ENCODE results near the gene SLC46A1.

SLC46A1 gene

DNA sequence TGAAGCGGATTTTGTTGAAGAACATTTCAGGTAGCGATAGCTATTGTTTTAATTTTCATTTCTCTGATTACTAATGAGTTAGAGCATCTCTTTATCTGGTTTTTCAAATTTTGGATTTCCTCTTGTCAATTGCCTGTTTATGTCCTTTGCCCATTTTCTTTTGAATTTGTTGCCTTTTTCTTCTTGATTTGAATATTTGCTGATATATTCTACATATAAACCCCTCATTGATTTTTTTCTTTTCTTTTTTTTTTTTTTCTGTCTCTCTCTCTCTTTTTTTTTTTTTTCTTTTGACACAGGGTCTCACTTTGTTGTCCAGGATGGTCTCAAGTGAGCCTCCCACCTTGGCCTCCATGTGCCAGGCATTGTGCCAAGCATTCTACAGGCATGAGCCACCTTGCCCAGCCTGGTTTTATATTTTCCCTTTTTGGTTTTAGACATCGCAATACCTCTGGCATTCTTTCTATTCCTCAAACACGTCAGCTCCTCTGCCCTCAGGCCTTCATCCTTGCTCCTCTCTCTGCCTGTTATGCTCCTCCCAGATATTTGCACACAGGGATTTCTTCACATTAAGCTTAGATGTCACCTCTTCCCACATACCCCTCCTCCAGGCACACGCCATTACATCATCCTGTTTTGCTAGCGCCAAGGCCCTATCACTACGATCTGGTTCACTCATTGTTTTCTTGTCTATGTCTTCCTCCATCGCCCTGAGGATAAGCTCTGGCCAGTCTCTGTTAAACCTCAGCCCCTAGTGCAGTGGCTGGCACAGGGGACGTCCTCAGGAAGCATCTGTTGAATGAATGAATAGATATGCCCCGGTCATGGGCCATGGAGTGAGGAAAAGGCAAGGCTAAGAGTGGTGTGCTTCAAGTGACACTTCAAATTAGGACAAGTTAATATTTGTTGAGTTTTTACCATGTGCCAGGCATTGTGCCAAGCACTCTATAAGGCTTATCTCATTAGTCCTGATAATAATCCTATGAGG lies 25.9 kb downstream of the SLC46A1 start:
- ATAC-seq: no peak

DNA sequence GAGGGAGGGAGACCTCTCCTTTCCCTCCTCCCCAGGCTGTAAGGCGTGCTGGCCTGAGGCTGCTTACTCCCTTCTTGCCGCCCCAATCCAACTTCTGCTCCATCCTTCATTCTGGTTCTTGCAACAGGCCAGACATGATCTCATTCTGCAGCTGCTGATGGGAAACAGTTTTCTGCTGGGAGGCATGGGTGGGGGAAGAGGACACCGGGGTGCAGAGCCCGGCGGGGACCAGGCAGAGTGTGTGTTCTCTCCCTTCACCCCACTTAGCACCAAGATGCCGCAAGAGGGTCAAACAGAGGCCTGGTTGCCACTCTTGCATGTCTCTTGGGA lies 33.1 kb downstream of the SLC46A1 start:
- ATAC-seq: no peak

DNA sequence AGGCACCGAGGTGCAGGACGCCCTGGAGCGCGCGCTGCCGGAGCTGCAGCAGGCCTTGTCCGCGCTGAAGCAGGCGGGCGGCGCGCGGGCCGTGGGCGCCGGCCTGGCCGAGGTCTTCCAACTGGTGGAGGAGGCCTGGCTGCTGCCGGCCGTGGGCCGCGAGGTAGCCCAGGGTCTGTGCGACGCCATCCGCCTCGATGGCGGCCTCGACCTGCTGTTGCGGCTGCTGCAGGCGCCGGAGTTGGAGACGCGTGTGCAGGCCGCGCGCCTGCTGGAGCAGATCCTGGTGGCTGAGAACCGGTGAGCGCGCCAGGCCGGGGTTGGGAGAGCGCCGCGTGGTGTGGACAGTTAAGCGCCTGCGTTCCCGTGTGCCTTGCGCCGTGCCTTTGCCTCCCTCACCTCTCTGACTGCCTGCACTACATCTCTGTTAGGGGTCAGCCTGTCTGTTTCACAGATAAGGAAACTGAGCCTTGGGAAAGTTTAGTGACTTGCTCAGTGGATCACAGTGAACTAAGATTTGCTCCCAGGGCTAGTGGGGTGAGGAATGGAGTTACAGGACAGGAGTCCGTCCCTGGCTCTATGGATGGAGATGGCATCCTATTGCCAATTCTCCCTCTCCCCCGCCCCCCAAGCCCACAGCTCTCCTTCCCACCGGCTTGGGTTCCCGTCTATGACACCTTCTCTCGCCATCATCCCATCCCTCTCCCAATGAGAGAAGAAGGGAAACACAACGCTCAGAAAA lies 33.6 kb downstream of the SLC46A1 start:
- ATAC-seq: peak in 1 of 2 donors; percentile 2

DNA sequence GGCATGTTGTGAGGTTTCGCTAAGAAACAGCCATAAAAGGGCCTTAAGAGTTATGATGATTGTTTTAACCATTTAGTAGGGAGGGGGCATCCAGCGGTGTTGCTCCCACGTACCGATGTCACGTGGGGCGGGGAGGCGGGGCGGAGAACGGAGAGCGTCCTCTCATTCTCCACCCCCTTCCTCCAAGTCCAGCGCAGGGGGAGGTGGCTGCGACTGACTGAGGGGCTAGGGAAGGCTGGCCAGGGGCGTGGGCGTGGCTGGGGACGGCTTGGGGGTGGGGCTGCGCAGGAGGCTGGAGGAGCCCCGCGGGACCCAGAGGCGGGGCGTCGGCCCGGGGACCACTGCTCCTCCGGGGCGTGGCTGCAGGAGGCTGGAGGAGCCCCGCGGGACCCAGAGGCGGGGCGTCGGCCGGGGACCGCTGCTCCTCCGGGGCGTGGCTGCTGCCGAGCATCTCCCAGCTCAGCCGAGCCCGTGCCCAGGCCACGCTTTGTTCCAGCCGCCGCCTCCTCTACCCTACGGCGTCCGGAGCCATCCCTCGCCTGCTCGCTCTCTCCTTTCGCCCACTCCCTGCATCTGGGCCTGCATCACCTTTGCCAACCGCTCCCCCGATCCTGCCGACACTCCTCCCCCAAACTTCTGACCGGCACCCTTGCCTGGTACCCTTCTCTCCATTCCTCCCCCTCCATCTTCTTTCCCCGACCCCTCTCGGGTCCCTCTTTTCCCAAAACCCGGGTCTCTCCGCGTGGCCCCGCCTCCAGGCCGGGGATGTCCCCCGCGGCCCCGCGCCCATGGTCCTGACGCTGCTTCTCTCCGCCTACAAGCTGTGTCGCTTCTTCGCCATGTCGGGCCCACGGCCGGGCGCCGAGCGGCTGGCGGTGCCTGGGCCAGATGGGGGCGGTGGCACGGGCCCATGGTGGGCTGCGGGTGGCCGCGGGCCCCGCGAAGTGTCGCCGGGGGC lies 34.5 kb downstream of the SLC46A1 start, which contains the start of gene SARM1:
SARM1 (plus strand) TSS at position 450 of the 958 bp plus-strand sequence; CDS start at position 789, 339 bp downstream.
- ATAC-seq: peak; percentile 90 to 92

DNA sequence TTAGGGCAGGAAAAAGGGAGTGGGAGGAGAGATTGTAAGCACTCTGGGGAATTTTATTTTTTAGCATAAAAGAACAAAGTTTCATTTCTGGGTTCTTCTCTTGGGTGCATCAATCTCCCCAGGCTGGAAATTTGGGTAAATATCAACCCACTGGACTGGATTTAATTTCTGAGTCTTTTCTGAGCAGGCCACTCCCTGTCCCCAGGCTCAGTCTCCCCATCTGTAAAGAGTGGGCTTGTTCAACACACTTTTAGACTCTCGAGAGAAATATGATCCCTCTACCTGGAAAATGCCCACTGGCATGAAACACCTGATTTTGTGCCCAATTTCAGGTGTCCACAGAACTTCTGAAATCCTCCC lies 35.3 kb downstream of the SLC46A1 start:
- ATAC-seq: no peak

DNA sequence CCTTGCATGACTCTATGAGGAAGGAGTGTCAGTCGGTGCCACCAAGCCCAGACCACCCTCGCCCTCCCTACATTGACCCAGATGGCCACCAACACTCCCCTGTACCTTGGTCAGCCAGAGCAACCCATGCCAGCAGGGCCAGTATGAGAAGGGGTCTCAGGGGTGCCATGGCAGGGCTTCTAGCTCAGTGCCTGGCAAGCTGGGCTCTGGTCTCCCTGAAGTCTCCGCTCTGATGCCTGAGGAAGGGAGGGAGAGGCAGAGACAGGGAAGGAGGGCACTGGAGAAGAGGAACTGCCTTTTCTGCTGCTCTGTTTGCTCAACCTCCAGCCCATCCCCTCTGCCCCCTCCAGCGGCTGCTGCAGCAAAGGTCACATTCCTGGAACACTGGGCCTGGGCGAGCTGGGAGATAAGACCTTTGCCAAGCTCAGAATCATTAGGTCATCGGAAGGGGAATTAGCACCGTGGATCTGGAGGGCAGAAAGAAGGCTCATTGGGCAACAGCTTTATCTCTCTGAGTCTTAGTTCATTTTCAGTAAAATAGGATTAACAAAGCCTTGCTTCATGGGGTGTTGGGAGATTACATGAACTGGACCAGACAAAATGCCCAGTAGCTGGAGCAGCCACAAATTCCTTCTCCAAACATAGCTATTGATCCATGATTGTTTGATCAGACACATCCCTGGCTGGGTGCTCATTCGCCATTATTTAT lies 35.8 kb downstream of the SLC46A1 start, which contains the start of gene VTN:
VTN (minus strand) TSS at position 273 of the 709 bp plus-strand sequence; CDS start at position 169, 104 bp downstream.
- ATAC-seq: no peak

DNA sequence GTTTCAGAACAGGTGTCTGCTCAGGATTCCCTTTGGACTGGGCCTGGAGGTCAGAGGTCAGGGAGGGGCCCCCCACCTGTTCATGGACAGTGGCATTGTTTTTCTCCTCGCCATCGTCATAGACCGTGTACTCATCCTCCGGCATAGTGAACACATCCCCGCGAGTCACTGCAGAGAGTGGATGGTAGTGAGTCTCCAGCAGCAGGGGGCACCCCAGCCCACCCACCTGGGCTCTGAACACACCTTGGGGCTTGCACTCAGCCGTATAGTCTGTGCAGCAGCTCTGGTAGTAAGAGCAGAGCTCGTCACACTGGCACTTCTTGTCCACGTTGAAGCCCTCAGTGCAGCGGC lies 36.4 kb downstream of the SLC46A1 start:
- no peak for ATAC-seq

DNA sequence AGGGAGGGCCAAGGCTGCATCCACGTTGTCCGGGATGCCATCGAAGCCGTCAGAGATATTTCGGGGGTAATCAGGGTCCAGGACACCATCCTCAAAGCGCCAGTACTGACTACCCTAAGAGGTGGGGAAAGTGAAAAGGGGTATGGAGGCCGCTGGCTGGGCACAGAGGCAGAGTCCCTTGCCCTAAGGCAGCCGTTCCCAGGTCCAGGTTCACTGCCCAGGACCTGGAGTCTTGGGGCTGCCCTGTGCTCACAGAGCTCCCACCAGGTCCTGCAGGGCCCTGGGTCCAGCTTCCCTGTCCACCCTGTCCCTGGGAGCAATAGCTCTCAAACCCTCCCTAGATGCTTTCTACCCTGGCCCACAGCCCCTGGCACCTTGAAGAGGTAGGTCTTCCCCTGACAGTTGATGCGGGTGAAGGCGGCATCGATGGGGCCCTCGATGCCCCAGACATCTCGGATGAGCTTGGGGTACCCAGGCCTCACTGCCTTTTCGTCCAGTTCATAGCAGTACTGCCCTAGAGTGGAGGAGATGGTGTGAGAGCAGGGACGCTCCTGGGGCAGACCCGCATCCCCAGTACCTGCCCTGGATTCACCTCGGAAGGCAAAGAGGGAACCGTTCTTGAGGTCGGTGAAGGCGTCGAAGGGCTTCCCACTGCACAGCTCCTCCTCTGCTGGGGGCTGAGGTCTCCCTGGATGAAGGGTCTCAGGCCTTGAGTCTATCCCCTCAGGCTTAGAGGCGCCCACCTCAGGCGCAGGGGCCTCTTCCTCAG lies 36.9 kb downstream of the SLC46A1 start:
- ATAC-seq: no peak

DNA sequence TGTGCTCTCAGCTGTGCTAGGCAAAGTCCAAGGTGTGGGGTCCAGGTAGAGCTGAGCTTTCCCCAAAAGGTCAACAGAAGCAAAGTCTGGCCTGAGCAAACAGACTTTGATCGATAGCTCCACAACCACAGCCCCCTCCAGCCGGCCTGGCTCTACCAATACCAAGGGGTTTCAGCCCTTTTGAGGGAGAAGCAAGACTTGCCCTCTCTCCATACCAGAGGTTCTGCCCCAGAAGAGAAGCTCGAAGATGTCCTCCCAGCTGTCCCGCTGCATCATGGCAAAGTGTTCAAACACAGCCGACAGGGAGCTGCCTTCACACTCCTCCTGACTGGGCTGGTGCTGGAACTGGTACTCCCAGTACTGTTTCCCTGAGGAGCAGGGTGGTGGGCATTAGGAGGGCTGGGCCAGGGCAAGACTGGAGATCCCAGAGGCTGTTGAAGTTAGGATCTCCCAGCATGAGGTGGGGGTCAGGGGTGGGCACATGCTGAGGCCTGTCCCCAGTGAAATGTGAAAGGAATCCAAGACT lies 37.6 kb downstream of the SLC46A1 start:
- no peak for ATAC-seq

DNA sequence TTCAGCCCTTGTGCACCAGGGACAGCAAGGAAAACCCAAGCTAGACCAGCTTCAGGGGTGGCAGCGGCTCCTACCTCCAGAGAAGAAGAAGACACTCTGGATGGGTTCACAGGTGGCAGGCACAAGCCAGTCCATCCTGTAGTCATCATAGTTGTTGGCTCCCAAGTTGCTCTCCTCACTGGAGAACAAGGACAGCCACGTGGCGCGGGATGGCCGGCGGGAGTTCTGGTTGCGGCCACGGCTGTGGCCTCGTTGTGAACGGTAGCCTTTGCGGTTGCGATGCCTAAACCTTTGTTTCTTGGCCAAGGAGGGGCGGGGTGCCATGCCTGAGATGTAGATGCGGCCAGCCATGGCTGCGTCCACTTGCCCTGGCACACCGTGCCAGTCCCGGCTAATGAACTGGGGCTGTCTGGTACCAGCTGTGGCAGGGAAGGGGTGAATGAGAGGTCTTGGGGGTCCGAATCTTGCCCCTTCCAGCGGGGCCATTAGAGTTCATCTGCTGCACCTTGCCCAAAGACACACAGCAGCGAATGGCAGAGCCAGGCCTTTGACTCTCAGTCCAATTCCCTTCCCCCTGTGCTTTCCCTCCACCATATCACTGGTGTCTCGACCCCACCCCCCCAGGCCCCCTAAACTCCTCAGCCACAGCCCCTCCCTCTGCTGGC lies 38.2 kb downstream of the SLC46A1 start:
- ATAC-seq: no peak

DNA sequence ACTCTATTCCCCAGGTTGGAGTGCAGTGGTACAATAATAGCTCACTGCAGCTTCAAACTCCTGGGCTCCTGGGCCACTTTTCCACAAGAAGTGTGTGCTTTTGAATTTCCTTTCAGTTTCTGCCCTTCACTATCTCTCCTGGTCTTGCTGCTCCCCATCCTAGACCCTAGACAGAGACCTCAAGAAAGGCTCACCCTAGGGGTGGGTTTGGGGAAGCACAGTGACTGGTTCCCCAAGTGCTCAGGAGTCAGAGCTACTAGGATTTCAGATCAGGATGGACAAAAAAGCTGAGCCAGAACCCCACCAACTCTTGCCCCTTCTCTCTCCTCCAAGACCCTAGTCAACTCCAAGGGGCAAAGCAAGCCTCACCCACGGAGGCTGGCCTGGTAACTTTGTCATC lies 39.4 kb downstream of the SLC46A1 start:
- ATAC-seq: no peak

DNA sequence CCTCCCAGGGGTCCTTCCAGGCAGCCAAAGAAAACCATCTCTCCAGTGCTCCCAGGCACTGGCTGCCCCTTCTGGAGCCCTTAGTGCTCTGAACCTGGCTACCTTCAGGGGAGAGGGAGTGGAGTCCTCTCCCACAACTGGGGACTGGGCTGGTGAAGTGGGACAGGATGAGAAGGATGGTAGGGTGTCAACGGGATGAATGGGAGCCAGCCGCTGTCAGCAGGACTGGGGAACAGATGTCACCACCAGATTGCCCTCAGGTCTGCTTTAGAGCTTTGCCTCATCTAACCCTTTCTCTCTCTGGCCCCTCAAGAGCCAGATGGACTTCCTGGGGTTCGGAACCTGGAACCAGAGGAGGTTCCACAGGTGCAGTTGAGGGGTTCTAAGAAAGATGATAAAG lies 40.5 kb downstream of the SLC46A1 start:
- no peak for ATAC-seq

DNA sequence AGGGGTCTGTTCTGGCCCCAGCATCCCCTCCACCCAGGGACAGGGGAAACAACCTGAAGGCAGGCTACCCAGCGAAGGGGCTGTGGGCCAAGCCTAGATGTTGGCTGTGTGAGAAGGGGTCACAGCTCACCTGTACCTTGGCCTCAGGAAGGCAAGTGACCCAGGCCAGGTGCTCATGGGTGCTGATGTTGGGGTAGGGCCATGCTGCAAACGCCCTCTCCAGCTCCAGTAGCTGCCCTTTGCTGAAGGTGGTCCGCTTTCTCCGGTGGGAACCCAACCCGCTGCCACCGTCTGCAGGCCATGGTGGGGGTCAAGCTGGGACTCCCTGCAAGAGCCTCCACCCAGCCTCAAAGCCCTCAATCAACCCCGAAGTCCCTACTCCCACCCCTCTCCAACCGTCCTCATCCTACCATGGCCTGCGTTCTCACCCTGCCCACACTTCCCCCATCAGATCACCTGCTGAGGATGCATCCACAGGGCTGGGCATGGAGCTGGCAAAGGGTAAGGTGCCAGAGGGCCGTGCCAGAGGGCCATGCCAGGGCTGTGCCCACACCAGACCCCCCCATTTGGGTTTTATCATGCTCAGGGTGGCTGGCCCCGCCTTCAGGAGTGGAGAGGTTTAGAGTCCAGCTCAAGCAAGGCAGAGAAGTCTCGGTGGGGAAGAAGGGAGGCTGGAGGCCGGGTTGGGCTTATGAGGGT lies 41.2 kb downstream of the SLC46A1 start, which contains the start of gene SEBOX:
SEBOX (minus strand) TSS at position 535 of the 699 bp plus-strand sequence; CDS start at position 487, 48 bp downstream.
- ATAC-seq: no peak

DNA sequence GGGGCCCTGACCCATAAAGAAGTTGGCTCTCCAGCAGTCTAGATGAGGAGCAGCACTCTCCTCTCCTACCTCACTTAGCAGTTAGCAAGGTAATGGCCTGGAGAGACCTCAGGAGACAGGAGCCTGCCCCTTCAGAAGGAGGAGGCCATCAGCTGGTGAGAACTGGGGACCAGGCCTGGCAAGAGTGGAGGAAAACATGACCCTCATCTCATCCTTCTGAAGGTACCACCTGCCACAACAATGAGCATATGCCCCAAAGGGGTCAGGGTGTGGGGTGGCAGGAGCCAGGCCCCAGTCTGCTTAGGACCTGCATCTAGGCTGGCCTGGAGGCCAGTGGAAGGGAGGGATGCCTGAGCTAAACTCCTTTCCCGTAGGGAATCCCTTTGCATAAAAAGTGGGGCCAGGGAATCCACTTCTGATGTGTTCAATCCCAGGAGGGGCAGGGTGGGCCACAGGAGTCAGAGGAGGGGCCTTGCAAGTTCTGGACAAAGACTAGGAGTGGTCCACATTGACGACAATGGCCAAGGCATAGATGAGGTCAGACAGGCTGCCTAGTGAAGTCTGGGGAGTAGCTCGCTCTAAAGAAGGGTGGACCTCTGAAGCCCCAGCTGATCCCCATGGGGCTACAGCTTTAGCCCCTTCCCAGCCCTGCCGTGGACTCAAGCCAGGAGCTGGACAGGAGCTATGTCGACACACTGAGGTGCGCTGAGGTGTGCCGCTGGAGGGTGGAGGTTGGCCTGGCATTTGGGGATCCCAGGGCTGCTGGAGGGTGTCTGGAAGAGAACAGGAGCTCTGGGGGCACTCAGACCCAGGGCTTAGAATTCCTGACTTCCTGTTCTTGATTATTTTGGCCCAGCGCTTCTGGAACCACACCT lies 42.0 kb downstream of the SLC46A1 start:
- no peak for ATAC-seq

DNA sequence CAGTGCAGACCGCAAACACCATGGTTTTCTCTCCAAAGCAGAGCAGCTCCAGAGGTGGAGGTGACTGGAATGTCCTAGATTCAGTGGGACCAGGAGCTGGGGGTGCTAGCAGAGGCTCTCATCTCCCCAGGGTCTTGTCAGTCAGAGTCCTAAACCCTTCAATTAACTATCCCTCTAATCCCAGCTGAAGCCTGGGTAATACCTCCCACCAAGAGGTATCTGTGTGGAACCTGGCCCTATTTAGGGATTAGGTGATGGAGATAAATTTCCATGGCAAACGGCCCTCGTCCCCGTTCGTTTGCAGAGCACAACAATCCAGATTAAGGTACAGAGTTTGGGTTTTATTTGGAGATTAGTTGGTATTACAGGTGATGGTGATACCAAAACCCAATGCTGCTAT lies 42.8 kb downstream of the SLC46A1 start:
- ATAC-seq: no peak

DNA sequence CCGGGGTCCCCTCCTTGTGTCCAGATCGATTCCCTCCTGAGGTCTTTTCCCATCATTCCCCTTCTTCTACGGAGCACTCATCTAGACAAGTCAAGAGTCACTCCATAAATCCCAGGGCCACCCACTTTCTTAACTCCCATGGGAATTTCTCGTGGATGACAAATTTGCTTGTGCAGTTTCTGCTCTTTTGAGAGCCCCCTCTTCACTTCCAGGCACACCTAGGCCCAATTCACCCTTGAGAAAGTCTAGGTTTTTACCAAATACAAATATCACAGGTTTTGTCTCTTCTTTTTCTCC lies 48.2 kb downstream of the SLC46A1 start:
- no peak for ATAC-seq

DNA sequence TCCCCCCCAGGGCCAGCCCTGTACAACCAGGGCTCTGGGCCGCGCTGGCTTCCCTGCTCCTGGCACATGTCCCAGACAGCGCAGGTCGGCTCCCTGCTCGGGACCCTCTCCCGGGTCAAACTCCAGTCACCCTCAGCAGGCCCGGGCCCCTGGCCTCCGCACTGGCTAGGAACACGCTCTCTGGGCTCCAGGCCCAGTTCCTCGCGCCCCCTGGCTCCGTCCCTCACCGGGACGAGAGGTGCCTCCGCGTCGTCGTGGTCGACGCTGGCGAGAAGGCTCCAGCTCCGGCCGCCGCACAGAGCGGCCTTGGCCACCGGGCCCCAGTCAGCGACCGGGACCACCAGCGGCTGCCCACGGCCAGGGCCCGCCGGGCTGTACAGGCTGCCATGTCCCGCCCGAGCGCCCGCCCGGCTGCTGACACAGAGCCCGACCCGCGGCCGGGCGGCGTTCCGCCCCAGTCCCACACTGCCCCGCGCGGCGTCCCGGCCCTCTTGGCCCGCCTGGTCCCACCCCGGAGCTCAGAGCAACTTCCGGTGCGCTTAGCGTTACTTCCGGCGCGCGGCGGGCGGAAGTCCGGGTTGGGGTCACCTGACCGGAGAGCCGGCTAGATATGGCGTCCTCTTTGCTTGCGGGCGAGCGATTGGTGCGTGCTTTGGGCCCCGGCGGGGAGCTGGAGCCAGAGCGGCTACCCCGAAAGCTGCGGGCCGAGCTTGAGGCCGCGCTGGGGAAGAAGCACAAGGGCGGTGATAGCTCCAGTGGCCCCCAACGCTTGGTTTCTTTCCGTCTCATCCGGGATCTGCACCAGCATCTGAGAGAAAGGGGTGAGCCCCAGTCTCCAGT lies 48.7 kb downstream of the SLC46A1 start, which contains the start of gene POLDIP2:
POLDIP2 (minus strand) TSS at position 467 of the 840 bp plus-strand sequence; CDS start at position 388, 79 bp downstream.
- peak; percentile 99 for ATAC-seq

DNA sequence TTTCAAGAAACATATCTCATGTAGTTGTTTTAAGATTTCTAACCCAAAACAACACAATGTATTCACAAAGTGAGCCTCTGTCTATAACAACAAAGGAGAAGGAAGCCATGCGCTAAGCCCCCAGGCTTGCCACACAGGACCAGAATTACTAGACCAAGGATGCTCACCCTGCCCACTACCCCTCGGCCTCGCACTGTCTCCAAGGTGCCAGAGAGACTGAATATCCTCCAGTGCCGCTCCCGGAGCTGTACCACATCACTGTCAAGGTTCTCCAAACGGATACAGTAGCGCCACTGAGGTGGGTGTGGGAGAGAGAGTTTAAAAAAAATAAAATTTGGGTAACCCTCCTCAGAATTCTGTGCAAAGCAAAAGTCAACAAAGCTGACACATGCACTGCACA lies 55.7 kb downstream of the SLC46A1 start:
- no peak for ATAC-seq

Data from activated CD4-positive, CD25-positive, alpha-beta regulatory T cell treated with anti-CD3 and anti-CD28 coated beads, Interleukin-2, amount 50 U/mL, for 24 hours (primary cell).